ENCODE measurements around the gene PSMA8. TPM values are rescaled to one million over a fixed set of nuclear protein-coding genes. Genes with fewer than 3 reads are reported as not detected.
"Not testable (repeated sequence)": the region's sequence is repeated elsewhere in the genome, so short reads cannot be mapped to it uniquely, and the experiment has no call there.

The PSMA8 gene
- total RNA-seq, result not detected

DNA sequence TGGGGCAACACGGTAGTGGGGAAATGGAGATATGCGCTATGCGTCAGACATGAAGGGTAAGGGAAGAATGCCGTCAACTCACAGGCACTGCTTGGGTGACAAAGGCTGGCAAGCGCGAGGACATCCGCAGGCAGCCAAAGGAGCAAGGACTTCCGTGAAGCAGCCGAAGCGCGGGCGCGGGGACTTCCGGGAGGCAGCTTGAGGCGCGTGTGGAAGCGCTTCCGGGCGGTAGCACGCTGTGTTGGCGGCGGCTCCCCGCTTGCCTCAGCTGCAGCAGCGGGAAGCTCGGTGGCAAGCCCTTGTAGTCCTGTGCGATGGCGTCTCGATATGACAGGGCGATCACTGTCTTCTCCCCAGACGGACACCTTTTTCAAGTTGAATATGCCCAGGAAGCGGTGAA lies at the start of gene PSMA8:
Gene PSMA8, plus strand, starts transcription at position 218 of the 400 bp plus-strand sequence. Its CDS starts 97 bp downstream, at position 315.
- no peak for DNase-seq (ENCODE audit: low spot score)
- intact Hi-C loops (cut with DNase I), result no loop called here
- no peak for ATAC-seq

- DNase-seq (ENCODE audit: low spot score) (no peak), ATAC-seq (no peak)
- intact Hi-C loops (cut with DNase I), result no loop called here
These were observed 48.6 kb upstream of the PSMA8 start for GRCh38 chr18:26085056-26085455.

GRCh38 chr18:26086959-26087358 lies 46.7 kb upstream of the PSMA8 start:
- DNase-seq (ENCODE audit: low spot score), result no peak
- ATAC-seq, result no peak
- intact Hi-C loops (cut with DNase I), result no loop called here

GRCh38 chr18:26088487-26088886 lies 45.2 kb upstream of the PSMA8 start:
- ATAC-seq, result no peak
- intact Hi-C loops (cut with DNase I), result no loop called here
- DNase-seq (ENCODE audit: low spot score), result no peak

DNA sequence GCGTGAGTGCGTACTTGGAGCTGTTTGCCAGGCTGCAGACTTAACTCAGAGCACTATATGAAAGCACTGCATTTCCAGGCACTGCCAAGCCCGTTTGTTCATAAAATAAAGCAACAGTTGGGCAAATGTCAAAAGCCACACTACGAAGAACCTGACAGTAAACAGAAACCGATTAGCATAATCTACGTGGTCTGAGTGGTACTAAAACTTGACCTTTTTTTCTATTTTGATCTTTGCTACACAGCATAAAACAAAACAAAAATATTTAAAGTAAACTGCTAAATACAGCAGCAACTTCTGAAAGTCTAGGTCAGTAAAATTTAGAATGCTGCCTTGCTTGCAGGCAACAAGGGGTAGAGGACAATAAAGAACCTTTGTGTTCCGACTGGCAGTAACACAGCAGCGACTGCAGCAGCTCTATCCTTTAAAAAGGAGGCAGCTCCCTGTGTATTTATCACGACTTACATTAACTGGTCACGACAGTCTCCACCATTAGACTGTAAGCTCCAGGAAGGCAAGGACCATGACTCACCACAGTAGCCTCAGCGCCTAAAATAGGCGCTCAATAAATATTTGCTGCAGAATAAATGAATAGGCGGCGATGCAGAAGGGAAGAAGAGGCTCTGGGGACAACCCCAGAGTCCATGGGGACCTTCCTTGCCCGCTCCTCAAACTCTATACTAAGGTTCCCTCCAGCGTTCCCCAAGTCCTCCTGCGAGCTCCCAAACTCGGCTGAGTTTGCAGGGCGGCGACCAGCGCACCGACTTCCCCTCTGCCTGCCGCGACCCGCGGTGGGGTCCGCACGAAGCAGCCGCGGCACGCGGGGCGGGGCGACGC lies 44.2 kb upstream of the PSMA8 start:
- intact Hi-C loops (cut with DNase I), result no loop called here
- ATAC-seq (no peak), DNase-seq (ENCODE audit: low spot score) (no peak)

DNA sequence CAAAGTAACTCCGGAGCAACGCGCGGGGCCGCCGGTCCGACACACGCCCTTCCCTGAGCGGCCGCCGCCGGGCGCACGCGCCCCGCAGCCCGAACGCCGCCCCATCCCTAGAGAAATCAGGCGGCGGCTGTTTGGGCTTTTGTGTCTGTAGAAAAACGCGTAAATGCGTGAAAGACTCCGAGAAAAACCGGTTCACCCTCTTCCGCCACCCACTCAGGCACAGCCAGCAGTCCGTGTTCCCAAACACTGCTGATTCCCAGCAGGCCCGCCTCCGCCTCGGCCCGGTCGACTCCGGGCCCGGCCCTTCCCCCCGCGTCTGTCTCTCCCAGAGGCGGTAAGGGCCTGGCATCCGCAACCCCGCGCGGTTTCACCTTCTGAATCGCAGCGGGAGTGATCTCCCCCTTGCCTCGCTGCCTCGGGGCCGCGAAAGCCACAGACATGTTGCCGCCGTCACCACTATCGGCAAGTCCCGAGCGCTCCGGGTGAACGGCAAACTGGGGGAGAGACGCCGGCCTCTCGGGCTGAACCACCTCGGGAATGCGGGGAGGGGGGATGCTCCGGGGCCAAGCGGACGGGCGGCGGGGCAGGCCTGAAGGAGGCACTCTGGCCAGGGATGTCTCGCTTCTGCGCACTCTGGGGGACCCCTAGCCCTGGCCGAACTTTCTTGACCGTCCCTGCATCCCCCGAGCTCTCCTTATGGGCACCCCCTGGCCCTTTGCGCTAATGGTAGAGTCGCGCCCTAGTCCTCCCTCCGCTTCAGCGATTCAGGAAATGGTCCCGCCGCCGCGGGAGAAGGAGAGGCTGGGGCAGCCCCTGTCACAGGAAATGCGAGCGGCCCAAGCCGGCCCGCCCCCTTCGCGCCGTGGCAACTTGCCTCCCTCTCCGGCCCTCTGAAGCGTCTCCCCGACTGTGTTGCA lies 43.3 kb upstream of the PSMA8 start, which contains the start of gene SS18:
Gene SS18, minus strand, starts transcription at position 484 of the 917 bp plus-strand sequence. Its CDS starts 44 bp downstream, at position 440.
- ATAC-seq (peak; percentile 99), DNase-seq (ENCODE audit: low spot score) (peak; percentile 95)
- intact Hi-C loops (cut with DNase I), result no loop called here

DNA sequence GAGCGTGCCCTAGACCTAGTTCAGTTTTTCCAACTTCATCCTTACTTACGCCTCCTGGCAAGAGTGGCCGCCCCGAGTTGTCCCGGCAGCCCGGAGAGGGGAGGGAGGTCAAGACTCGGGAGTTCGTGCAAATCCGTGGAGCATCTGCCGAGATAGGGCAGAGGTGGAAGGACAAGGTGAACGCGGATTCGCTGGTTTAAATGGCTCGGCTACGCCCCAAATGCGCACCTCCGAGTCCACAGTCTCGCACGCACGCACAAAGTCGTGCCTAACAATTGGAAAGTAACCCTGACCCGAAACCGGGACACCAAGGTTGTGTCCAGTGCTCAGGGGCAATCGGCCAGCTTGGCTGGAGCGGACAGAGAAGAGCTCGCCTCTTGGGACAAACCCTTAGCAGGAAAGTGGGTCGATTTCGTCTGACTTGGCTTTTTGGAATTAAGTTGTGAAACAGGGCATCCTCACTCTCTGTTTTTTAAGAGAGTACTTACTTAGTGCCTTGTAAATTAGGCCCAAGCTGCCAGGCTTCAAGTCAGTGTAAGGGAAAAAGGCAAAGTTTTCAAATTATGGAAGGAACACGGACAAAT lies 42.5 kb upstream of the PSMA8 start:
- DNase-seq (ENCODE audit: low spot score) (peak; percentile 79), ATAC-seq (peak; percentile 58)
- intact Hi-C loops (cut with DNase I), result no loop called here

DNA sequence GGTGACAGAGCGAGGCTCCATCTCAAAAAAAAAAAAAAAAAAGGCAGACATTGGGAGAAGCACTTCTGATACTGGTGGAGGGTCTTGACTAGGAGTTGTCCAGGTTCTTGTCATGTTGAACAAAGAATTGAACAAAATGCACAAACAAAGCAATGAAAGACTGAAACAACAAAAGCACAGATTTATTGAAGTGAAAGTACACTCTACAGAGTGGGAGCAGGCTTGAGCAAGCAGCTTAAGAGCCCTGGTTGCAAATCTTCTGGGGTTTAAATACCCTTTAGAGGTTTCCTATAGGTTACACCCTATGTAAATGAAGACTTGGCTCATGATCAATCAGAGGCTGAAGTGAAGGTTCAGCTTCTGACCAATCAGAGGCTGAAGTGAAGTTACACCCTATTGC lies 36.8 kb upstream of the PSMA8 start:
- no peak for DNase-seq (ENCODE audit: low spot score)
- intact Hi-C loops (cut with DNase I), result loop anchor here (5.0 kb wide), 1 partner anchor 135 kb away; no protein-coding TSS in a partner anchor
- no peak for ATAC-seq

GRCh38 chr18:26097563-26097962 lies 36.1 kb upstream of the PSMA8 start:
- intact Hi-C loops (cut with DNase I), result loop anchor here (5.0 kb wide), 1 partner anchor 135 kb away; no protein-coding TSS in a partner anchor
- ATAC-seq (no peak), DNase-seq (ENCODE audit: low spot score) (no peak)

DNA sequence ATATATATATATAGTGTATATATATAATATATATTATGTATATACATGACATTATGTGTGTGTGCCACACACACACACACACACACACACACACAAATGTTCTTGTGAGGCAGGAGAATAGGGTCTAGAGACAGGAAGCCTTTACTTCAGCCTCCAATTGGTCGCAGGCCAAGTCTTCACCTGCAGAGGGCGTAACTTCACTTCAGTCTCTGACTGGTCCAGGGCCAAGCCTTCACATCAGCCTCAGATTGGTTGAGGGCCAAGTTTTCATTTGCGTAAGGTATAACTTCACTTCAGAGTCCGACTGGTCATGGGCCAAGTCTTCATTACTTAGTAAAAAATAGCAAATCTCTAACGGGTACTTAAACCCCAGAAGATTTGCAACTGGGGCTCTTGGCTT lies 30.1 kb upstream of the PSMA8 start:
- DNase-seq (ENCODE audit: low spot score), result no peak
- intact Hi-C loops (cut with DNase I), result no loop called here
- no peak for ATAC-seq

DNA sequence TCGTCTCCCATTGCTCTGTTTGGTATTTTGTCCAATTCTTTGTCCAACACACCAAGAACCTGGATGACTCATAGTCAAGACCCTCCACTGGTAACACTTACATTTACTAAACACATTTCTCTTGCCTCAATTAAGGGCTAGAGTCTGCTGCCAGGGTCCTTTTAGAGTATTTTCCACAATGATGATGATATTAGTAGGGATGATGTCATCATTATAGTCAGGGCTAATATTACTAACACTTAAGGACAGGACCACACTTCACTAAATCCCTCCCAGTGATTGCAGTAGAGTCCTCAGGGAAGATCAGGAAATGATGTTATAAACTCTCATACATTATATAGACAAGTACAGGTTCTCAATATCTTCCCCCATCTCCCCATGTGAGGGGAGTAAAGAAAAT lies 29.6 kb upstream of the PSMA8 start:
- intact Hi-C loops (cut with DNase I), result no loop called here
- no peak for ATAC-seq
- no peak for DNase-seq (ENCODE audit: low spot score)

DNA sequence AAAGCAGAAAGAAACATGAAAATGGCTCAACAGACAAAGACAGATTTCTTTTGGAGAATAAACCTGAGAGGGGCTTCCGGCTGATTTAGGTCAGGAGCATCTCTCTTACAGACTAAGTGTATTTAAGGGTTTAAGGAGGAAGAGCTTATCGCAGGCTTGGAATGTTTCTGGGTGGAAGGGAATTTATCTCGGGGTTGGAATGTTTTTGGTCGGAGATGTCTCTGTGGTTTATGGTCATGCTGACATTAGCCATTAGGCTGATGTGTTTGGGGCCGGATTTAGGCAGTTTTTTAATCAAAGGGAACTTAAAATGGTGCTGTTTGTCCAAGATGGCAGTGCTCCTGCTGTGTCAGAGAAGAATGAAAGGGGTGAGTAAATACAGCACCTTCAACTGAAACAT lies 14.4 kb upstream of the PSMA8 start:
- intact Hi-C loops (cut with DNase I), result no loop called here
- ATAC-seq (no peak), DNase-seq (ENCODE audit: low spot score) (no peak)

DNA sequence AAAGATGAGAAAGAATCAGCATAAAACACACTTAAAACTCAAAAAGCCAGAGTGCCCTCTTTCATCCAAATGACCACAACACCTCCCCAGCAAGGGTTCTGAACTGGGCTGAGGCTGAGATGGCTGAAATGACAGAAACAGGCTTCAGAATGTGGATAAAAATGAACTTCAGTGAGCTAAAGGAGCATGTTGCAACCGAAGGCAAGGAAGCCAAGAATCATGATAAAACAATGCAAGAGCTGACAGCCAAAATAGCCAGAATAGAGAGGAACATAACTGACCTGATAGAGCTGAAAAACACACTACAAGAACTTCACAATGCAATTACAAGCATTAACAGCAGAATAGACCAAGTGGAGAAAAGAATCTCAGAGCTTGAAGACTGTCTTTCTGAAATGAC lies 12.2 kb upstream of the PSMA8 start:
- DNase-seq (ENCODE audit: low spot score) (no peak), ATAC-seq (no peak)
- intact Hi-C loops (cut with DNase I), result no loop called here

DNA sequence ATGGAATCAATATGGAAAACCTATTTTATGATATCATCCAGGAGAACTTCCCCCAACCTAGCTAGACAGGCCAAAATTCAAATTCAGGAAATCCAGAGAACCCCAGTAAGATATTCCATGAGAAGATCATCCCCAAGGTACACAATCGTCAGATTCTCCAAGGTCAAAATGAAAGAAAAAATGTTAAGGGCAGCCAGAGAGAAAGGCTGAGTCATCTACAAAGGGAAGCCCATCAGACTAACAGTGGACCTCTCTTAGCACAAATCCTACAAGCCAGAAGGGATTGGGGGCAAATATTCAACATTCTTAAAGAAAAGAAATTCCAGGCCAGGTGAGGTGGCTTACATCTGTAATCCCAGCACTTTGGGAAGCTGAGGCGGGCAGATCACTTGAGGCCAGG lies 11.7 kb upstream of the PSMA8 start:
- ATAC-seq; DNase-seq (ENCODE audit: low spot score); intact Hi-C loops (cut with DNase I): not testable (repeated sequence)

- intact Hi-C loops (cut with DNase I), result no loop called here
- DNase-seq (ENCODE audit: low spot score), result no peak
- no peak for ATAC-seq
These were observed 5.9 kb upstream of the PSMA8 start for GRCh38 chr18:26127786-26128185.

DNA sequence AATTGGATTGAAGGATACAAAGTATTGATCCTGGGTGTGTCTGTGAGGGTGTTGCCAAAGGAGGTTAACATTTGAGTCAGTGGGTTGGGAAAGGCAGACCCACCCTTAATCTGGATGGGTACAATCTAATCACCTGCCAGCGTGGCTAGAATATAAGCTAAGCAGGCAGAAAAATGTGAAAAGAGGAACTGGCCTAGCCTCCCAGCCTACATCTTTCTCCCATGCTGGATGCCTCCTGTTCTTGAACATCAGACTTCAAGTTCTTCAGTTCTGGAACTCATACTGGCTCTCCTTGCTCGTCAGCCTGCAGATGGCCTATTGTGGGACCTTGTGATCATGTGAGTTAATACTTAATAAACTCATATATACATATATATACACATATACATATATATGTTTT lies 5.5 kb upstream of the PSMA8 start:
- DNase-seq (ENCODE audit: low spot score); ATAC-seq; intact Hi-C loops (cut with DNase I): not testable (repeated sequence)

DNA sequence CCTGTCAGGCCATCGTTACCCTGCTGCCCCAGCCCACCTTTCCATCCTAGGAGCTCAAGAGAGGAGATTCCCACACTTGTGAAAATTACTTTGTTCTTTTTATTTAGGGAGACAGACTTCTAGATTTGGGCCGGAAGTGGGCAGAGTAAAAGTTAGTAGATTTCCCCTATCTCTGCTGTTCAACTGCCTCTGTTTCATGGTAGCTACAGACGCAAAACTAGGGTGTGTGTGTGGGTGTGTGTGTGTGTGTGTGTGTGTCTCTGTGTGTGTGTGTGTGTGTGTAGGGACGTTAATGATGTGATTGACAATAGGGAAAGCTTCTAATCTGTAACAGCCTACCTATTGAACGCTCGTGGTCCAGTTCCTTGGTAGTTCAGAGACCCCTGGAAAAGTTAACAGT lies 438 bp downstream of the PSMA8 start:
- intact Hi-C loops (cut with DNase I), result no loop called here
- ATAC-seq (no peak), DNase-seq (ENCODE audit: low spot score) (no peak)

- DNase-seq (ENCODE audit: low spot score) (no peak), ATAC-seq (no peak)
- intact Hi-C loops (cut with DNase I), result no loop called here
These were observed 1.9 kb downstream of the PSMA8 start for GRCh38 chr18:26135548-26135947.

DNA sequence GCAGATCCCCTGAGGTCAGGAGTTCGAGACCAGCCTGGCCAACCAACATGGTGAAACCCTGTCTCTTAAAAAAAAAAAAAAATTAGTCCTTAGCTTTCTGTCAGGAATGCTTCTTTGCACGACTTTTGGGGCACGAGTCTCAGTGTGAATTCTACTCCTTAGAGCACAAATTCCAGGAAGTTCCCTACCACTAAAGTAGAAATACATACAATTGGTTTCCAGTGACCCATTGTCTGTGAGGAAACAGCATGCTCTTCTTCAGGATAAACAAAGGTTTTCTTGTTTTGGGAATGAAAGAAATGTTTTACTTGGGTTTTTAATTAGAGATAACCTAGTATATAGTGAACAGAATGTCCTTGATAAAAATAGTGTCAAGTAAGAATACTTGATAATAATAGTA lies 23.7 kb downstream of the PSMA8 start:
- ATAC-seq (no peak), DNase-seq (ENCODE audit: low spot score) (no peak)

More for the DNA sequence above, 23.7 kb downstream of the PSMA8 start:
- intact Hi-C loops (cut with DNase I), result no loop called here

All from sciatic nerve (tissue), 2 donors.